GM19099 (cell line): ENCODE data around the gene USP11.

ENCODE experiments used
- POLR2A ChIP-seq: IDR thresholded peaks from 3 replicates; pipeline ENCODE4 v1.6.1; 2011; ENCODE audit warnings: low read depth; ENCODE audit not compliant: insufficient read length; ENCODE audit errors: extremely low read depth

Gene USP11

GRCh38 chrX:47215291-47215900 is 17.4 kb upstream of the USP11 start:
- no peak for TF ChIP-seq POLR2A

DNA sequence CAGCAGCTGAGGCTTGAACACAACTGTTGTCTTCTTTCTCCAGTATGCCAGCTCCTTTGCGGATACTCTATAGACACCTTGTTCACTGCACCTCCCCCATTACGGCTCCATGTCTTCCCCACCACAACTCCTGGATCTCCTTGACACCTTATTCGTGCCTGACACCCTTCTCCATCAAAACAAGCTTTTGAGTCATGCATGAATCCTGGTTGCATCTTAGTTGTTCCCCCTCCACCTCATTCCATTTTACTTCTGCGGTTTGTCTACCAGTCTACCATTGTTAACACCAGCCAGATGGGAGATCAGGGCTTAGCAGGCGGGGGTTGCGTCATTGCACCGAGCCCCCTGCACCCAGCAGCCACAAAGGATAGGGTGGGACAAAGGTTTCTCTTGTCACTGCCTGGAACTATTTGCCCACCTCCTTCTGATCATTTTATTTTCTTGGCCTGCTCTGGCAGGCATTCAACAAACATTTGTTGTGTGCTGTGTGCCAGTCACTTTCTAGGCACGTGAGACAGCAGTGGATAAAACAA is 16.4 kb upstream of the USP11 start:
- no peak for TF ChIP-seq POLR2A

GRCh38 chrX:47217121-47217851 is 15.5 kb upstream of the USP11 start:
- no peak for TF ChIP-seq POLR2A

- peak; percentile 23 for TF ChIP-seq POLR2A
Observed at GRCh38 chrX:47217852-47218279, 14.9 kb upstream of the USP11 start.

DNA sequence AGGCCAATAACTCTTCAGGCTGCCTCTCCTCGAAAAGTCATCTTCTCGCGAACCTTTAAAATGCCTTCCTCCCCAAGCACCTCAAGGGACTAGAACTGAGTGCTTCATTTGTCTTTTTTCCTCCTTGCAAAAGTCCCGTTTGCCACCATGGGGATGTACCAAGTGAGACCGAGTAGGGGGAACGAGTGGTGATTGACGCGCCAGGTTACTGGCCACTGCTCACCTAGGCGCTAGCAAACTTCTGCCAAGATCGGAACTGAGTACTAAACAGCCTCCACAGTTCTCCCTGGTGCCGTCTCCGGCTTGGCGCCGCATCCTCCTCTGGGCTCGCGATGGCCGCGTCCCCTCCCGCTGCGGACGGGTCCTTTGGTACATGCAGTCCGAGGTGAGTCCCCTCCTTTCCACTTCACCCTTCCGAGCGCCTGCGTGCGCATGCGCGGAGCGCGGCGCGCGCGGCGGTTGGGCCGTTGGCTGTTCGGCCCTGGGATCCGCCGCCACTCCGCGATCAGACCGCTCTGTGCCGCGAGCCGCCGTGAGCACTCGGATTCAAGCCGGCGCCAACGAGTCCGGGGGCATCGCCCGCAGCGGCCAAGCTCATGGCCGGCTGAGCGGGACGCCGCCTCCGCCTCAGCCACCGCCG is 14.4 kb upstream of the USP11 start, which contains the start of gene CDK16:
TSS of gene CDK16 (plus strand) at position 402 of the 640 bp plus-strand sequence. CDS start 4,877 bp downstream, outside the sequence.
- TF ChIP-seq POLR2A, result peak; percentile 92

- no peak for TF ChIP-seq POLR2A
Observed at GRCh38 chrX:47218920-47219815, 13.6 kb upstream of the USP11 start.

DNA sequence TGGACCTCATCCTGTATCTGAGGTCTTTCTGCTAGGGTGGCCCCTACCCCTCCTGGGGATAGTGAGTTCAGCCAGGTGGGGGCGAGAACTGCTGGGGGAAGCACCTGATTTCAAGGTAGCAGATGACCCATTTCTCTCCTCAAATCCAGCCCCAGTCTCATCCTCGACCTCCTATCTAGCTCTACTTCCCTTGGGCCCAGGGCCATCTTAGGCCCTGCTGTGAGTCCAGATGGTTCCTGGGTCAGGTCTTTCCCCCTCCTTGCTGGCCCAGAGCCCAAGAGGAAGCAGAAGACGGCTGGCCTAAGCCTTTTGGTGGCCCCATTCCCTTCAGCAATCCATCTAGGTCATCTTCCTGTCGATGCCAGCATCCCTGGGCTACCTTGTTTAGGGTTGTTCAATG is 11.1 kb upstream of the USP11 start:
- no peak for TF ChIP-seq POLR2A

GRCh38 chrX:47222751-47223350 is 10.0 kb upstream of the USP11 start:
- no peak for TF ChIP-seq POLR2A

DNA sequence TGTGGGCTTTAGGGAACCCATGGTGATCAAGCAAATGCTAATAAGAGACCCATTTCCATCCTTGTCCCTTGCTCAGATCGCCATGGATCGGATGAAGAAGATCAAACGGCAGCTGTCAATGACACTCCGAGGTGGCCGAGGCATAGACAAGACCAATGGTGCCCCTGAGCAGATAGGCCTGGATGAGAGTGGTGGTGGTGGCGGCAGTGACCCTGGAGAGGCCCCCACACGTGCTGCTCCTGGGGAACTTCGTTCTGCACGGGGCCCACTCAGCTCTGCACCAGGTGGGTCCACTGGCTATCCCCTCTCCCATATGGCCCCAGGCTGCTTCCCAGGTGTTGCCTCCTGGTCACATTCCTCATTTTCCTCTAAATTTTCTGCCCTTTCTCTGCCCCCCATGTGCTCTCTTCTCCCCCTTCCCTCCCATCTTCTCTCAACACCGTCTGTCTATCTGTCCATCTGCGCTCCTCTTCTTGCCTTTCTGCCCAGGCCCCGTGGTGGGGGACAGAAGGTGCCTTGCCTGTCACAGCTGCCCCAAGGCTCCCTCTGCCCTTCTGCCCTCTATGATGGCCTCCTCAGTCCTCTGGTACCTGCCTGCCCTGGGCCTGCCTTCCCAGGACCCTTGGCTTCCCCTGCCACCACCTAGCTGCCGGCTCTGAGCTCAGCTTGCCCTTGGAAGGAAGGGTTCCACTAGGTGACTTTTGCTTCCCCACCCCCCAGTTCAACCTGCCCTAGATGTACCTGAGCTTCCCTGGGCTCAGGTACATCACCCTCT is 9.1 kb upstream of the USP11 start:
- TF ChIP-seq POLR2A, result no peak

- no peak for TF ChIP-seq POLR2A
Observed at GRCh38 chrX:47224266-47224895, 8.4 kb upstream of the USP11 start.

GRCh38 chrX:47224896-47225290 is 7.9 kb upstream of the USP11 start:
- no peak for TF ChIP-seq POLR2A

DNA sequence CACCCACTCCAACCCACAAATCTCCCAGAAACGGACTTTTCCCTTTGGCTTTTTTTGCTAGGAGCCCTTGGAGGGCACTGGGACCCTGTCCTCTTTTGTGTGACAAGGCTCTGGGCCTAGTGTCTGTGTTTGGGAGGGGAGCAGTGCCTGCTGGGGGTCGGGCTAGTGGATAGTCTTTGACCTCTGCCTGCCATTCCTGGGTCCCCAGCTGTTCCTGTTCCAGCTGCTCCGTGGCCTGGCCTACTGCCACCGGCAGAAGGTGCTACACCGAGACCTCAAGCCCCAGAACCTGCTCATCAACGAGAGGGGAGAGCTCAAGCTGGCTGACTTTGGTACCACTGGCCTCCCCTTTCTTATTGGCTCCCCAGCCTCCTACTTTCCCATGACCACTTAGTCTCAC is 6.7 kb upstream of the USP11 start:
- TF ChIP-seq POLR2A, result no peak
